Neural progenitor cell (in vitro differentiated cells): ENCODE measurements around the gene TTC12. TPM values are rescaled to one million over a fixed set of nuclear protein-coding genes. Genes with fewer than 3 reads are reported as not detected.

ENCODE experiments used
- DNase-seq: peaks from one replicate; pipeline ENCODE4 v3.0.0-alpha.2; 2016; ENCODE audit warnings: low spot score
- H2AFZ ChIP-seq: fragments of 200-600 bp; sonication (generic); replicated peaks from 2 replicates; pipeline ENCODE4 v1.6.1; 2016; ENCODE audit warnings: antibody characterized with exemption
- H3F3A ChIP-seq: fragments of 200-600 bp; sonication (generic); 2 replicates; pipeline ENCODE4 v1.6.1; 2016; ENCODE audit warnings: antibody characterized with exemption, low read depth
- H3K27ac ChIP-seq: fragments of 200-600 bp; sonication (generic); 2 replicates; pipeline ENCODE4 v1.5.1; 2016; ENCODE audit warnings: mild to moderate bottlenecking
- H3K27me3 ChIP-seq: fragments of 200-600 bp; sonication (generic); 2 replicates; pipeline ENCODE4 v1.6.1; 2016; ENCODE audit warnings: mild to moderate bottlenecking, moderate library complexity
- H3K36me3 ChIP-seq: fragments of 200-600 bp; sonication (generic); 2 replicates; pipeline ENCODE4 v1.5.1; 2016
- H3K4me1 ChIP-seq: fragments of 200-600 bp; sonication (generic); 2 replicates; pipeline ENCODE4 v1.6.1; 2016; ENCODE audit warnings: mixed run types
- H3K4me2 ChIP-seq: fragments of 200-600 bp; sonication (generic); 2 replicates; pipeline ENCODE4 v1.6.1; 2016
- H3K4me3 ChIP-seq: fragments of 200-600 bp; sonication (generic); 2 replicates; pipeline ENCODE4 v1.5.1; 2016
- H3K79me2 ChIP-seq: fragments of 200-600 bp; sonication (generic); 2 replicates; pipeline ENCODE4 v1.6.1; 2016; ENCODE audit warnings: low read depth
- H3K9ac ChIP-seq: fragments of 200-600 bp; sonication (generic); 2 replicates; pipeline ENCODE4 v1.6.1; 2016
- H3K9me3 ChIP-seq: fragments of 200-600 bp; sonication (generic); 2 replicates; pipeline ENCODE4 v1.5.1; 2016; ENCODE audit warnings: low read depth
- H4K20me1 ChIP-seq: fragments of 200-600 bp; sonication (generic); 2 replicates; pipeline ENCODE4 v1.6.1; 2016; ENCODE audit warnings: low read depth
- H3K27ac Mint-ChIP-seq: 3 replicates; pipeline ENCODE4 v1.8.0; 2021; ENCODE audit warnings: mixed read lengths
- H3K27me3 Mint-ChIP-seq: 2 replicates; pipeline ENCODE4 v1.8.0; 2022; ENCODE audit warnings: low read depth, mild to moderate bottlenecking, inconsistent platforms, moderate library complexity, mixed read lengths; ENCODE audit not compliant: insufficient read depth
- H3K36me3 Mint-ChIP-seq: 3 replicates; pipeline ENCODE4 v1.8.0; 2021; ENCODE audit warnings: mixed read lengths
- H3K4me1 Mint-ChIP-seq: 3 replicates; pipeline ENCODE4 v1.8.0; 2021; ENCODE audit warnings: mixed read lengths
- H3K4me3 Mint-ChIP-seq: 3 replicates; pipeline ENCODE4 v1.8.0; 2021; ENCODE audit warnings: mild to moderate bottlenecking, moderate library complexity, mixed read lengths
- H3K9me3 Mint-ChIP-seq: 3 replicates; pipeline ENCODE4 v1.8.0; 2020; ENCODE audit warnings: mixed read lengths
- CTCF ChIP-seq: fragments of 200-600 bp; sonication (generic); IDR thresholded peaks from 2 replicates; pipeline ENCODE4 v1.5.1; 2017; ENCODE audit warnings: antibody characterized with exemption, mild to moderate bottlenecking
- EZH2 ChIP-seq: fragments of 200-600 bp; sonication (generic); IDR thresholded peaks from 2 replicates; pipeline ENCODE4 v1.6.1; 2017; ENCODE audit warnings: antibody characterized with exemption, mild to moderate bottlenecking, moderate library complexity
- EZH2phosphoT487 ChIP-seq: fragments of 200-600 bp; sonication (generic); IDR thresholded peaks from 2 replicates; pipeline ENCODE4 v1.6.1; 2017; ENCODE audit warnings: antibody characterized with exemption
- total RNA-seq: library from RNA; depleted of rRNA; stranded (reverse); fragments of >200 nt; gene quantifications from 2 replicates; pipeline ENCODE4 v1.2.3, GENCODE V29; 2015; ENCODE audit warnings: low replicate concordance

Gene TTC12
- total RNA-seq, 1 donor from 2014 or later: 33.4 TPM

- Histone ChIP-seq H3K27me3 (no peaks in the 10 kb centered on the region), H2AFZ (no peak overlapping the region), H3K36me3 (no peaks in the 10 kb centered on the region), H3K27ac (no peak overlapping the region), H3K9me3 (no peaks in the 10 kb centered on the region), H3K4me2 (no peak overlapping the region), H3F3A (no peaks in the 10 kb centered on the region), H3K9ac (no peak overlapping the region), H3K79me2 (no peaks in the 10 kb centered on the region), H3K4me1 (no peaks in the 10 kb centered on the region), H3K4me3 (no peak overlapping the region), H4K20me1 (no peaks in the 10 kb centered on the region)
- Mint-ChIP-seq H3K4me1 (no peaks in the 10 kb centered on the region), H3K4me3 (no peak overlapping the region), H3K27ac (no peak overlapping the region), H3K27me3 (peaks cover 5% of the 10 kb centered on the region), H3K36me3 (no peaks in the 10 kb centered on the region), H3K9me3 (no peaks in the 10 kb centered on the region)
- DNase-seq: no peak
- TF ChIP-seq EZH2 (no peak), EZH2phosphoT487 (no peak), CTCF (no peak)
Observed at GRCh38 chr11:113304916-113305315, 9.5 kb upstream of the TTC12 start.

- TF ChIP-seq EZH2phosphoT487: no peak
- peak; percentile 95 for TF ChIP-seq CTCF
- no peak for TF ChIP-seq EZH2
- no peak overlapping the region for H3K27ac Mint-ChIP-seq
- Histone ChIP-seq H3K4me1 (no peaks in the 10 kb centered on the region), H3K79me2 (no peaks in the 10 kb centered on the region), H3K4me2 (no peak overlapping the region), H4K20me1 (no peaks in the 10 kb centered on the region), H3K9me3 (no peaks in the 10 kb centered on the region), H3K9ac (no peak overlapping the region), H3K27me3 (no peaks in the 10 kb centered on the region), H3K36me3 (no peaks in the 10 kb centered on the region), H3F3A (no peaks in the 10 kb centered on the region), H3K27ac (no peak overlapping the region), H2AFZ (no peak overlapping the region), H3K4me3 (no peak overlapping the region)
- H3K27me3 Mint-ChIP-seq: peaks cover 5% of the 10 kb centered on the region
- no peaks in the 10 kb centered on the region for H3K36me3 Mint-ChIP-seq
- H3K9me3 Mint-ChIP-seq: no peaks in the 10 kb centered on the region
- peak; percentile 86 for DNase-seq
- no peak overlapping the region for H3K4me3 Mint-ChIP-seq
- no peaks in the 10 kb centered on the region for H3K4me1 Mint-ChIP-seq
Observed at GRCh38 chr11:113305440-113306336, 8.7 kb upstream of the TTC12 start.

- Mint-ChIP-seq H3K27ac (no peak overlapping the region), H3K4me1 (peaks cover under 1% of the 10 kb centered on the region), H3K4me3 (no peak overlapping the region), H3K27me3 (peaks cover 6% of the 10 kb centered on the region), H3K36me3 (no peaks in the 10 kb centered on the region), H3K9me3 (no peaks in the 10 kb centered on the region)
- no peak overlapping the region for H3K27ac ChIP-seq
- no peaks in the 10 kb centered on the region for H3K9me3 ChIP-seq
- H3K36me3 ChIP-seq: no peaks in the 10 kb centered on the region
- H3K4me1 ChIP-seq: no peaks in the 10 kb centered on the region
- H4K20me1 ChIP-seq: no peaks in the 10 kb centered on the region
- DNase-seq: no peak
- no peak overlapping the region for H3K4me2 ChIP-seq
- H3K4me3 ChIP-seq: no peak overlapping the region
- no peak overlapping the region for H3K9ac ChIP-seq
- no peak overlapping the region for H2AFZ ChIP-seq
- H3K27me3 ChIP-seq: peaks cover 11% of the 10 kb centered on the region
- no peaks in the 10 kb centered on the region for H3F3A ChIP-seq
- H3K79me2 ChIP-seq: no peaks in the 10 kb centered on the region
- TF ChIP-seq EZH2phosphoT487 (no peak), CTCF (no peak), EZH2 (no peak)
Observed at GRCh38 chr11:113308601-113309000, 5.8 kb upstream of the TTC12 start.
